ENCODE results near the gene FPR1. TPM values are rescaled to one million over a fixed set of nuclear protein-coding genes. Genes with fewer than 3 reads are reported as not detected.

The FPR1 gene
- total RNA-seq, 1 donor from 2014 or later: not detected

- H3K9me3 Mint-ChIP-seq (ENCODE audit: unreplicated experiment): peaks cover 17% of the 10 kb centered on the region
- DNase-seq (ENCODE audit: low read depth) (no peak), FAIRE-seq (no peak)
- no peak overlapping the region for H3K4me2 ChIP-seq (ENCODE audit: low read length)
- peaks cover 3% of the 10 kb centered on the region for H3K9me3 ChIP-seq (ENCODE audit: insufficient read depth, low read depth, low read length)
- H3K79me2 ChIP-seq (ENCODE audit: insufficient read depth, low read length): no peaks in the 10 kb centered on the region
- H3K27ac Mint-ChIP-seq (ENCODE audit: unreplicated experiment): no peak overlapping the region
- H2AFZ ChIP-seq (ENCODE audit: low read depth, low read length): no peak overlapping the region
- no peak overlapping the region for H3K9ac ChIP-seq (ENCODE audit: low read length)
- peaks cover 11% of the 10 kb centered on the region for H3K4me1 ChIP-seq (ENCODE audit: insufficient read depth, low read length)
- no peaks in the 10 kb centered on the region for H3K36me3 ChIP-seq (ENCODE audit: insufficient read depth, low read length)
- H3K27ac ChIP-seq (ENCODE audit: low read depth, low read length): no peak overlapping the region
- H3K4me3 Mint-ChIP-seq (ENCODE audit: unreplicated experiment): no peak overlapping the region
- H4K20me1 ChIP-seq (ENCODE audit: insufficient read depth, low read length): no peaks in the 10 kb centered on the region
- no peaks in the 10 kb centered on the region for H3K36me3 Mint-ChIP-seq (ENCODE audit: low read depth, unreplicated experiment)
- peaks cover 3% of the 10 kb centered on the region for H3K4me1 Mint-ChIP-seq (ENCODE audit: low read depth, unreplicated experiment)
- H3K4me3 ChIP-seq (ENCODE audit: insufficient read depth, low read depth, low read length): no peak overlapping the region
- no peaks in the 10 kb centered on the region for H3K27me3 Mint-ChIP-seq (ENCODE audit: low read depth, unreplicated experiment)
- H3K27me3 ChIP-seq (ENCODE audit: insufficient read depth, low read length): no peaks in the 10 kb centered on the region
- TF ChIP-seq, protein P1, sequence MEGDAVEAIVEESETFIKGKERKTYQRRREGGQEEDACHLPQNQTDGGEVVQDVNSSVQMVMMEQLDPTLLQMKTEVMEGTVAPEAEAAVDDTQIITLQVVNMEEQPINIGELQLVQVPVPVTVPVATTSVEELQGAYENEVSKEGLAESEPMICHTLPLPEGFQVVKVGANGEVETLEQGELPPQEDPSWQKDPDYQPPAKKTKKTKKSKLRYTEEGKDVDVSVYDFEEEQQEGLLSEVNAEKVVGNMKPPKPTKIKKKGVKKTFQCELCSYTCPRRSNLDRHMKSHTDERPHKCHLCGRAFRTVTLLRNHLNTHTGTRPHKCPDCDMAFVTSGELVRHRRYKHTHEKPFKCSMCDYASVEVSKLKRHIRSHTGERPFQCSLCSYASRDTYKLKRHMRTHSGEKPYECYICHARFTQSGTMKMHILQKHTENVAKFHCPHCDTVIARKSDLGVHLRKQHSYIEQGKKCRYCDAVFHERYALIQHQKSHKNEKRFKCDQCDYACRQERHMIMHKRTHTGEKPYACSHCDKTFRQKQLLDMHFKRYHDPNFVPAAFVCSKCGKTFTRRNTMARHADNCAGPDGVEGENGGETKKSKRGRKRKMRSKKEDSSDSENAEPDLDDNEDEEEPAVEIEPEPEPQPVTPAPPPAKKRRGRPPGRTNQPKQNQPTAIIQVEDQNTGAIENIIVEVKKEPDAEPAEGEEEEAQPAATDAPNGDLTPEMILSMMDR (IDR thresholded peaks at IDR 0.05; ENCODE audit: insufficient read depth, low read depth, low read length): no peak
- no peak for TF ChIP-seq EZH2 (IDR thresholded peaks at IDR 0.05; ENCODE audit: insufficient read depth, low read length)
Measured at GRCh38 chr19:51798062-51798461, 46.4 kb upstream of the FPR1 start.

DNA sequence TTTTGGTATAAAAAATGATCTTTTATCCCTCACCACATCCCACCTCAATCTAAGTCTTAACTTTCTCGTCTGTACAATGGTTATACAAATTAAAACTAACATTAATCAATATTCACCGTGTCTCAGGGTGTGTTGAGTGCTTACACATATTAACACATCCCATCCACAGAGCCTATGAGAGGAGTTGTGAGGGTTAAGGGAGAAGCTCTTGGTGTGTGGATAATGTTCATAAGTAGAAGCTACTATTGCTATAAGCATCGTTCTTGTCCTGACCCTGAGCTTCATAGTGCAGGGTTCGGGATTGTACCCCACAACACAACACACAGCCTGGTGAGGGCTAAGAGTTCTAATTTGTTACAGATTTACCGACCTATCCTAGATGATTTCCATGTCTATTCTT, 45.8 kb upstream of the FPR1 start:
- Mint-ChIP-seq H3K4me3 (ENCODE audit: unreplicated experiment) (no peak overlapping the region), H3K9me3 (ENCODE audit: unreplicated experiment) (peaks cover 17% of the 10 kb centered on the region), H3K27ac (ENCODE audit: unreplicated experiment) (no peak overlapping the region), H3K27me3 (ENCODE audit: low read depth, unreplicated experiment) (no peaks in the 10 kb centered on the region), H3K36me3 (ENCODE audit: low read depth, unreplicated experiment) (no peaks in the 10 kb centered on the region), H3K4me1 (ENCODE audit: low read depth, unreplicated experiment) (peaks cover 3% of the 10 kb centered on the region)
- H3K4me2 ChIP-seq (ENCODE audit: low read length): no peak overlapping the region
- no peak overlapping the region for H3K4me3 ChIP-seq (ENCODE audit: insufficient read depth, low read depth, low read length)
- H3K9me3 ChIP-seq (ENCODE audit: insufficient read depth, low read depth, low read length): peaks cover 6% of the 10 kb centered on the region
- FAIRE-seq: no peak
- H2AFZ ChIP-seq (ENCODE audit: low read depth, low read length): no peak overlapping the region
- no peaks in the 10 kb centered on the region for H3K79me2 ChIP-seq (ENCODE audit: insufficient read depth, low read length)
- H3K27me3 ChIP-seq (ENCODE audit: insufficient read depth, low read length): no peaks in the 10 kb centered on the region
- no peak overlapping the region for H3K27ac ChIP-seq (ENCODE audit: low read depth, low read length)
- no peaks in the 10 kb centered on the region for H4K20me1 ChIP-seq (ENCODE audit: insufficient read depth, low read length)
- no peak overlapping the region for H3K9ac ChIP-seq (ENCODE audit: low read length)
- TF ChIP-seq, protein P1 (IDR thresholded peaks at IDR 0.05; ENCODE audit: insufficient read depth, low read depth, low read length): no peak
- TF ChIP-seq EZH2 (IDR thresholded peaks at IDR 0.05; ENCODE audit: insufficient read depth, low read length): no peak
- DNase-seq (ENCODE audit: low read depth): no peak
- H3K4me1 ChIP-seq (ENCODE audit: insufficient read depth, low read length): peaks cover 11% of the 10 kb centered on the region
- H3K36me3 ChIP-seq (ENCODE audit: insufficient read depth, low read length): no peaks in the 10 kb centered on the region

DNA sequence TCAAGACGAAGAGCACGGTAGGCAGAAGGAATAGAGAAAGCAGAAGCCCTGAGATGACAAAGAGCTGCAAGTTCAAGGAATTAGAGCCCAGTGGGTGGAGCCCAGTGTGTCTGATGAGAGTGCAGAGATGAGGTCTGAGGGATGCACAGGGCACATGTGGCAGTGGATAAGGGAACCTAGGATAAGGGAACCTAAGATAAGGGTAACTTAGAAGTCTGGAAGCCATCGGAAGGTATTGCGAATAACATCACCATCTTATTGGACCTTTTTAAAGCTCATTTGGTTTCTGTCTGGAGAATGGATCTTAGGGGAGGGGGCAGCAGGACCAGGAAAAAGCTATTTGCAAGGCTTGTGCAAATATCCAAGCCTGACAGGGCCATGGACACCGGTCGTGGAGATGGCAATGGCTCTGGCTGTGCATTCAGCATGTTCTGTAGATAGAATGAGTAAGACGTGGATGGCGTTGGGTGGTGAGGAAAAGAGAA, 44.6 kb upstream of the FPR1 start:
- Mint-ChIP-seq H3K4me1 (ENCODE audit: low read depth, unreplicated experiment) (peaks cover 3% of the 10 kb centered on the region), H3K27me3 (ENCODE audit: low read depth, unreplicated experiment) (no peaks in the 10 kb centered on the region), H3K36me3 (ENCODE audit: low read depth, unreplicated experiment) (no peaks in the 10 kb centered on the region), H3K27ac (ENCODE audit: unreplicated experiment) (no peak overlapping the region), H3K4me3 (ENCODE audit: unreplicated experiment) (no peak overlapping the region), H3K9me3 (ENCODE audit: unreplicated experiment) (peaks cover 17% of the 10 kb centered on the region)
- DNase-seq (ENCODE audit: low read depth): no peak
- peaks cover 11% of the 10 kb centered on the region for H3K4me1 ChIP-seq (ENCODE audit: insufficient read depth, low read length)
- no peaks in the 10 kb centered on the region for H4K20me1 ChIP-seq (ENCODE audit: insufficient read depth, low read length)
- H3K9me3 ChIP-seq (ENCODE audit: insufficient read depth, low read depth, low read length): peaks cover 6% of the 10 kb centered on the region
- H2AFZ ChIP-seq (ENCODE audit: low read depth, low read length): no peak overlapping the region
- TF ChIP-seq EZH2 (IDR thresholded peaks at IDR 0.05; ENCODE audit: insufficient read depth, low read length): no peak
- TF ChIP-seq, protein P1 (IDR thresholded peaks at IDR 0.05; ENCODE audit: insufficient read depth, low read depth, low read length): no peak
- H3K27me3 ChIP-seq (ENCODE audit: insufficient read depth, low read length): no peaks in the 10 kb centered on the region
- H3K36me3 ChIP-seq (ENCODE audit: insufficient read depth, low read length): no peaks in the 10 kb centered on the region
- H3K79me2 ChIP-seq (ENCODE audit: insufficient read depth, low read length): no peaks in the 10 kb centered on the region
- H3K4me2 ChIP-seq (ENCODE audit: low read length): no peak overlapping the region
- no peak overlapping the region for H3K27ac ChIP-seq (ENCODE audit: low read depth, low read length)
- no peak for FAIRE-seq
- no peak overlapping the region for H3K4me3 ChIP-seq (ENCODE audit: insufficient read depth, low read depth, low read length)
- H3K9ac ChIP-seq (ENCODE audit: low read length): no peak overlapping the region
